ENCODE measurements around the gene DCTN3. TPM values are rescaled to one million over a fixed set of nuclear protein-coding genes. Genes with fewer than 3 reads are reported as not detected.

The DCTN3 gene
- total and polyA plus RNA-seq, 2 donors from 2014 or later: 92.0 to 175 TPM

GRCh38 chr9:34651321-34651720, 31.0 kb upstream of the DCTN3 start:
- intact Hi-C loops (cut with DNase I): no loop called here
- no peaks in the 10 kb centered on the region for H3K27me3 ChIP-seq (ENCODE audit: control insufficient read depth, insufficient read depth, low read length)
- H3K9ac ChIP-seq (ENCODE audit: low read length in 3 of 3): peak overlapping the region in 1 of 3 donors; percentile 63
- TF ChIP-seq, protein P1, sequence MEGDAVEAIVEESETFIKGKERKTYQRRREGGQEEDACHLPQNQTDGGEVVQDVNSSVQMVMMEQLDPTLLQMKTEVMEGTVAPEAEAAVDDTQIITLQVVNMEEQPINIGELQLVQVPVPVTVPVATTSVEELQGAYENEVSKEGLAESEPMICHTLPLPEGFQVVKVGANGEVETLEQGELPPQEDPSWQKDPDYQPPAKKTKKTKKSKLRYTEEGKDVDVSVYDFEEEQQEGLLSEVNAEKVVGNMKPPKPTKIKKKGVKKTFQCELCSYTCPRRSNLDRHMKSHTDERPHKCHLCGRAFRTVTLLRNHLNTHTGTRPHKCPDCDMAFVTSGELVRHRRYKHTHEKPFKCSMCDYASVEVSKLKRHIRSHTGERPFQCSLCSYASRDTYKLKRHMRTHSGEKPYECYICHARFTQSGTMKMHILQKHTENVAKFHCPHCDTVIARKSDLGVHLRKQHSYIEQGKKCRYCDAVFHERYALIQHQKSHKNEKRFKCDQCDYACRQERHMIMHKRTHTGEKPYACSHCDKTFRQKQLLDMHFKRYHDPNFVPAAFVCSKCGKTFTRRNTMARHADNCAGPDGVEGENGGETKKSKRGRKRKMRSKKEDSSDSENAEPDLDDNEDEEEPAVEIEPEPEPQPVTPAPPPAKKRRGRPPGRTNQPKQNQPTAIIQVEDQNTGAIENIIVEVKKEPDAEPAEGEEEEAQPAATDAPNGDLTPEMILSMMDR (IDR thresholded peaks at IDR 0.05; ENCODE audit: borderline replicate concordance, extremely low read depth, insufficient read depth): no peak
- peaks cover 4 to 18% (median 5%) of the 10 kb centered on the region in 3 donors for H3K36me3 ChIP-seq (ENCODE audit: control insufficient read depth in 2 of 3, insufficient read depth in 3 of 3, low read length in 3 of 3)
- peak overlapping the region; percentile 13 to 66 (median 63) for H3K4me3 ChIP-seq (ENCODE audit: low read length in 3 of 3)
- FAIRE-seq: no peak
- H3K27ac ChIP-seq (ENCODE audit: low read depth in 2 of 2, low read length in 2 of 2): peak overlapping the region; percentile 63 to 72
- DNase-seq: no peak
- no peaks in the 10 kb centered on the region for H3K9me3 ChIP-seq (ENCODE audit: control insufficient read depth in 2 of 3, insufficient read depth in 1 of 3, low read length in 3 of 3)
- H3K4me1 ChIP-seq (ENCODE audit: control insufficient read depth in 2 of 3, insufficient read depth in 2 of 3, low read depth in 1 of 3, low read length in 3 of 3): peaks cover 19 to 45% (median 38%) of the 10 kb centered on the region in 3 donors

- TF ChIP-seq, protein P1 (IDR thresholded peaks at IDR 0.05; ENCODE audit: borderline replicate concordance, extremely low read depth, insufficient read depth): no peak
- intact Hi-C loops (cut with DNase I): no loop called here
- Histone ChIP-seq H3K9ac (ENCODE audit: low read length in 3 of 3) (peak overlapping the region in 1 of 3 donors; percentile 63), H3K36me3 (ENCODE audit: control insufficient read depth in 2 of 3, insufficient read depth in 3 of 3, low read length in 3 of 3) (peaks cover 4 to 18% (median 5%) of the 10 kb centered on the region in 3 donors), H3K4me1 (ENCODE audit: control insufficient read depth in 2 of 3, insufficient read depth in 2 of 3, low read depth in 1 of 3, low read length in 3 of 3) (peaks cover 23 to 49% (median 43%) of the 10 kb centered on the region in 3 donors), H3K9me3 (ENCODE audit: control insufficient read depth in 2 of 3, insufficient read depth in 1 of 3, low read length in 3 of 3) (no peaks in the 10 kb centered on the region), H3K27me3 (ENCODE audit: control insufficient read depth, insufficient read depth, low read length) (no peaks in the 10 kb centered on the region), H3K4me3 (ENCODE audit: low read length in 3 of 3) (no peak overlapping the region), H3K27ac (ENCODE audit: low read depth in 2 of 2, low read length in 2 of 2) (no peak overlapping the region)
- DNase-seq (no peak), FAIRE-seq (no peak)
Measured at GRCh38 chr9:34650816-34651215, 30.5 kb upstream of the DCTN3 start.

- Histone ChIP-seq H3K27me3 (ENCODE audit: control insufficient read depth, insufficient read depth, low read length) (no peaks in the 10 kb centered on the region), H3K4me3 (ENCODE audit: low read length in 3 of 3) (no peak overlapping the region), H3K36me3 (ENCODE audit: control insufficient read depth in 2 of 3, insufficient read depth in 3 of 3, low read length in 3 of 3) (peaks cover 4 to 18% (median 5%) of the 10 kb centered on the region in 3 donors), H3K27ac (ENCODE audit: low read depth in 2 of 2, low read length in 2 of 2) (no peak overlapping the region), H3K4me1 (ENCODE audit: control insufficient read depth in 2 of 3, insufficient read depth in 2 of 3, low read depth in 1 of 3, low read length in 3 of 3) (peaks cover 23 to 52% (median 44%) of the 10 kb centered on the region in 3 donors), H3K9ac (ENCODE audit: low read length in 3 of 3) (no peak overlapping the region), H3K9me3 (ENCODE audit: control insufficient read depth in 2 of 3, insufficient read depth in 1 of 3, low read length in 3 of 3) (no peaks in the 10 kb centered on the region)
- TF ChIP-seq, protein P1 (IDR thresholded peaks at IDR 0.05; ENCODE audit: borderline replicate concordance, extremely low read depth, insufficient read depth): no peak
- DNase-seq (no peak), FAIRE-seq (no peak)
- intact Hi-C loops (cut with DNase I): no loop called here
Measured at GRCh38 chr9:34648673-34649072, 28.4 kb upstream of the DCTN3 start.

DNA sequence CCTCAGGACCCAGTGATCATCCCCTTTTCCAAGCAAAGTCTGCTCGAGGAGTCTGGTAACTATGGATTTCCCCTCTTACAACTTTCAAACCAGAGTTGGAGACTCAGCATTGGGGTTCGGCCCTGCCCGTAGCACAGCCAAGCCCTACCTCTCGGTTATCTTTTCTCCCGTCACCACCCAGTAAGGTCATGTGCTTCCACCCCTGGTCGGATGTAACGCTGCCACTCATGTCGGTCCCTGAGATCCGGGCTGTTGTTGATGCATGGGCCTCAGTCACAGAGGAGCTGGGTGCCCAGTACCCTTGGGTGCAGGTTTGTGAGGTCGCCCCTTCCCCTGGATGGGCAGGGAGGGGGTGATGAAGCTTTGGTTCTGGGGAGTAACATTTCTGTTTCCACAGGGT, 27.4 kb upstream of the DCTN3 start:
- TF ChIP-seq, protein P1 (IDR thresholded peaks at IDR 0.05; ENCODE audit: borderline replicate concordance, extremely low read depth, insufficient read depth): no peak

More for the DNA sequence above, 27.4 kb upstream of the DCTN3 start:
- peaks cover 4 to 18% (median 5%) of the 10 kb centered on the region in 3 donors for H3K36me3 ChIP-seq (ENCODE audit: control insufficient read depth in 2 of 3, insufficient read depth in 3 of 3, low read length in 3 of 3)
- H3K9ac ChIP-seq (ENCODE audit: low read length in 3 of 3): peak overlapping the region; percentile 77 to 96 (median 86)
- no peaks in the 10 kb centered on the region for H3K9me3 ChIP-seq (ENCODE audit: control insufficient read depth in 2 of 3, insufficient read depth in 1 of 3, low read length in 3 of 3)
- H3K4me1 ChIP-seq (ENCODE audit: control insufficient read depth in 2 of 3, insufficient read depth in 2 of 3, low read depth in 1 of 3, low read length in 3 of 3): peaks cover 16 to 43% (median 35%) of the 10 kb centered on the region in 3 donors
- FAIRE-seq: no peak
- no peaks in the 10 kb centered on the region for H3K27me3 ChIP-seq (ENCODE audit: control insufficient read depth, insufficient read depth, low read length)
- intact Hi-C loops (cut with DNase I): no loop called here
- DNase-seq: no peak
- no peak overlapping the region for H3K27ac ChIP-seq (ENCODE audit: low read depth in 2 of 2, low read length in 2 of 2)
- peak overlapping the region; percentile 71 to 87 (median 87) for H3K4me3 ChIP-seq (ENCODE audit: low read length in 3 of 3)
